Endodermal cell (in vitro differentiated cells): ENCODE measurements around the gene C1QBP. TPM values are rescaled to one million over a fixed set of nuclear protein-coding genes. Genes with fewer than 3 reads are reported as not detected.
A peak's percentile ranks its signal among the peaks of the same experiment; 100 is the strongest.

ENCODE experiments used
- DNase-seq: peaks from one replicate; pipeline ENCODE4 v3.0.0-alpha.2; 2017
- H3K27ac ChIP-seq: 2 replicates; pipeline ENCODE4 v1.5.1; 2013; ENCODE audit warnings: mild to moderate bottlenecking, low read depth, low read length, moderate library complexity
- H3K27me3 ChIP-seq: 2 replicates; pipeline ENCODE4 v1.6.1; 2013; ENCODE audit warnings: mild to moderate bottlenecking, low read length, moderate library complexity; ENCODE audit not compliant: insufficient read depth, control insufficient read depth, poor library complexity, severe bottlenecking
- H3K36me3 ChIP-seq: 2 replicates; pipeline ENCODE4 v1.7.0; 2013; ENCODE audit warnings: mild to moderate bottlenecking, low read length, moderate library complexity; ENCODE audit not compliant: control insufficient read depth, insufficient read depth
- H3K4me1 ChIP-seq: one replicate; pipeline ENCODE4 v1.7.0; 2013; ENCODE audit warnings: low read length; ENCODE audit not compliant: control insufficient read depth, insufficient read depth
- H3K4me3 ChIP-seq: 2 replicates; pipeline ENCODE4 v1.5.1; 2013; ENCODE audit warnings: mild to moderate bottlenecking, low read length, moderate library complexity
- H3K9ac ChIP-seq: 2 replicates; pipeline ENCODE4 v1.6.1; 2013; ENCODE audit warnings: mild to moderate bottlenecking, low read length, moderate library complexity; ENCODE audit not compliant: poor library complexity, severe bottlenecking; ENCODE audit errors: extremely low read depth
- H3K9me3 ChIP-seq: 2 replicates; pipeline ENCODE4 v1.6.1; 2013; ENCODE audit warnings: mild to moderate bottlenecking, low read length, moderate library complexity; ENCODE audit not compliant: control insufficient read depth
- H3K27ac Mint-ChIP-seq: 2 replicates; pipeline ENCODE4 v1.8.0; 2020; ENCODE audit warnings: mixed read lengths
- H3K27me3 Mint-ChIP-seq: 2 replicates; pipeline ENCODE4 v1.8.0; 2021; ENCODE audit warnings: mild to moderate bottlenecking, mixed read lengths; ENCODE audit not compliant: insufficient read depth
- H3K36me3 Mint-ChIP-seq: 2 replicates; pipeline ENCODE4 v1.8.0; 2020; ENCODE audit warnings: low read depth, mixed read lengths
- H3K4me1 Mint-ChIP-seq: 2 replicates; pipeline ENCODE4 v1.8.0; 2020; ENCODE audit warnings: mixed read lengths
- H3K4me3 Mint-ChIP-seq: 2 replicates; pipeline ENCODE4 v1.8.0; 2020; ENCODE audit warnings: mild to moderate bottlenecking, moderate library complexity, mixed read lengths
- H3K9me3 Mint-ChIP-seq: 2 replicates; pipeline ENCODE4 v1.8.0; 2020; ENCODE audit warnings: mild to moderate bottlenecking, mixed read lengths
- WGBS, 2 experiments: methylation state at CpG; one replicate each; pipeline versions ENCODE4 v1.1.5 to v1.1.7; 2013; ENCODE audit warnings: missing lambda C conversion rate in 2 of 2, mixed read lengths in 1 of 2; ENCODE audit not compliant: insufficient coverage in 1 of 2, insufficient read length in 1 of 2; 5-methylcytosine and 5-hydroxymethylcytosine counted together
- long read RNA-seq, 4 experiments: library from polyadenylated mRNA in 2 of 4; library from RNA in 1 of 4; library from capped mRNA in 1 of 4; stranded (forward) in 3 of 4; unstranded in 1 of 4; transcript quantifications; one replicate each; pipeline ENCODE4 v2.0.0, GENCODE V29; 2020 to 2021; ENCODE audit warnings: inconsistent platforms in 1 of 4
- polyA plus RNA-seq, 2 experiments: library from polyadenylated mRNA; stranded (reverse); fragments of 50-300 nt; gene quantifications; one replicate each; pipeline ENCODE4 v1.2.3, GENCODE V29; 2013
- total RNA-seq, 2 donors: library from RNA; stranded (reverse); fragmentation: NEBNext Ultra II Directional in 1 of 2; extraction: Animal tissue kit (Norgen Biotek cat#: 25700) in 1 of 2; gene quantifications; 2 replicates in 1 of 2; 3 replicates in 1 of 2; pipeline ENCODE4 v1.2.1, GENCODE V29; 2021
- TF ChIP-seq, protein P1 (sequence below): fragments of 200-600 bp; sonication (generic); conservative IDR thresholded peaks from 2 replicates; pipeline ENCODE4 v1.5.0; 2021; ENCODE audit warnings: antibody characterized with exemption, mild to moderate bottlenecking

C1QBP gene, protein sequence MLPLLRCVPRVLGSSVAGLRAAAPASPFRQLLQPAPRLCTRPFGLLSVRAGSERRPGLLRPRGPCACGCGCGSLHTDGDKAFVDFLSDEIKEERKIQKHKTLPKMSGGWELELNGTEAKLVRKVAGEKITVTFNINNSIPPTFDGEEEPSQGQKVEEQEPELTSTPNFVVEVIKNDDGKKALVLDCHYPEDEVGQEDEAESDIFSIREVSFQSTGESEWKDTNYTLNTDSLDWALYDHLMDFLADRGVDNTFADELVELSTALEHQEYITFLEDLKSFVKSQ
- 100 to 1,000 TPM; 213 to 217 TPM for total RNA-seq
- 185 TPM for polyA plus RNA-seq (2013, experiment 1 of 2)
- polyA plus RNA-seq (2013, experiment 2 of 2) = 182 TPM
- long read RNA-seq, experiment 1, transcript C1QBP-201 (6 exons, 1,169 nt) = major isoform, 141 of 160 reads
- long read RNA-seq, experiment 1, partial matches to known transcripts = 9 of 160 reads
- long read RNA-seq, experiment 1, other reads (novel, unspliced or antisense) = 6 of 160 reads
- long read RNA-seq, experiment 2, transcript C1QBP-201 (6 exons, 1,169 nt) = major isoform, 367 of 381 reads
- long read RNA-seq, experiment 2, partial matches to known transcripts = 5 of 381 reads
- long read RNA-seq, experiment 2, other reads (novel, unspliced or antisense) = 8 of 381 reads
- long read RNA-seq, experiment 3, transcript C1QBP-201 (6 exons, 1,169 nt) = major isoform, 1,182 of 1,223 reads
- long read RNA-seq, experiment 3, partial matches to known transcripts = 2 of 1,223 reads
- long read RNA-seq, experiment 3, other reads (novel, unspliced or antisense) = 39 of 1,223 reads
- long read RNA-seq, experiment 4, partial matches to known transcripts = 2 of 5 reads
- long read RNA-seq, experiment 4, other reads (novel, unspliced or antisense) = 1 of 5 reads

DNA sequence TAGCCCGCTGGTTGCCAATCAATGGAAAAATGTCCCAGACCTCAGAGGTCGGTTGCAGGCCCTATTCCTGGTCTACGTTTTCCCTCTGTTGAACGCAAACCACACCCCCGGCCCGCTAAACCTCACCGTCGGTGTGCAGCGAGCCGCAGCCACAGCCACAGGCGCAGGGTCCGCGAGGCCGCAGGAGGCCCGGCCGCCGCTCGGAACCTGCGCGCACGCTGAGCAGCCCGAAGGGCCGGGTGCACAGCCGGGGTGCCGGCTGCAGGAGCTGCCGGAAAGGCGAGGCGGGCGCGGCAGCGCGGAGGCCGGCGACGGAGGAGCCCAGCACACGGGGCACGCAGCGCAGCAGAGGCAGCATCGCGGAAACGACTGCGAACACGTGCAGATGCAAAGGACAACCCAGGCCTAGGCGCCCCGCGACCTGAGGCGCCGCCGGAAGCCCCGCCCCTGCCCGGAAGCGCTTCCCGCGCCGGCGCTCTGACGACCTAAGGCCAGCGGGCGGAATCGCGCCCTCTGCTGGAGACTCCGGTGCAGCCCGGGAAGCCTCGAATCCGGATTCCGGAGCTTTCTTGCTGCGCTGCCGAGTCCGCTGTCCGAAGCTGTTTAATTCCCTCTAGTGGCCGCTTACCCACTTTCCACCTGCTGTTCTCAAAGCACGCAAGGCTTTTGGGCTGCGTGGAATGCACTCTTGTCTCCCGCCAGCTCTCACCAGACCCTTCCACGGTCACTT, at the start of gene C1QBP:
TSS of gene C1QBP (minus strand) at position 440 of the 730 bp plus-strand sequence. CDS start at position 358, 82 bp downstream.
- Histone ChIP-seq H3K9me3 (no peaks in the 10 kb centered on the region), H3K27me3 (no peaks in the 10 kb centered on the region), H3K4me1 (no peaks in the 10 kb centered on the region), H3K27ac (peak within 1 kb of the TSS; percentile 52), H3K4me3 (peak within 1 kb of the TSS; percentile 99), H3K36me3 (peaks cover 48% of the 10 kb centered on the region), H3K9ac (peak within 1 kb of the TSS; percentile 85)
- H3K27me3 Mint-ChIP-seq = no peaks in the 10 kb centered on the region
- peak within 1 kb of the TSS; percentile 73 for H3K4me3 Mint-ChIP-seq
- 0% methylated on average over 25 to 75 of the region's 75 CpGs for WGBS, 2 experiments
- DNase-seq = peak; percentile 99
- H3K9me3 Mint-ChIP-seq = no peaks in the 10 kb centered on the region
- H3K4me1 Mint-ChIP-seq = peaks cover 12% of the 10 kb centered on the region
- H3K36me3 Mint-ChIP-seq = peaks cover 41% of the 10 kb centered on the region
- TF ChIP-seq, protein P1, sequence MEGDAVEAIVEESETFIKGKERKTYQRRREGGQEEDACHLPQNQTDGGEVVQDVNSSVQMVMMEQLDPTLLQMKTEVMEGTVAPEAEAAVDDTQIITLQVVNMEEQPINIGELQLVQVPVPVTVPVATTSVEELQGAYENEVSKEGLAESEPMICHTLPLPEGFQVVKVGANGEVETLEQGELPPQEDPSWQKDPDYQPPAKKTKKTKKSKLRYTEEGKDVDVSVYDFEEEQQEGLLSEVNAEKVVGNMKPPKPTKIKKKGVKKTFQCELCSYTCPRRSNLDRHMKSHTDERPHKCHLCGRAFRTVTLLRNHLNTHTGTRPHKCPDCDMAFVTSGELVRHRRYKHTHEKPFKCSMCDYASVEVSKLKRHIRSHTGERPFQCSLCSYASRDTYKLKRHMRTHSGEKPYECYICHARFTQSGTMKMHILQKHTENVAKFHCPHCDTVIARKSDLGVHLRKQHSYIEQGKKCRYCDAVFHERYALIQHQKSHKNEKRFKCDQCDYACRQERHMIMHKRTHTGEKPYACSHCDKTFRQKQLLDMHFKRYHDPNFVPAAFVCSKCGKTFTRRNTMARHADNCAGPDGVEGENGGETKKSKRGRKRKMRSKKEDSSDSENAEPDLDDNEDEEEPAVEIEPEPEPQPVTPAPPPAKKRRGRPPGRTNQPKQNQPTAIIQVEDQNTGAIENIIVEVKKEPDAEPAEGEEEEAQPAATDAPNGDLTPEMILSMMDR = peak; percentile 99
- peak within 1 kb of the TSS; percentile 79 for H3K27ac Mint-ChIP-seq

DNA sequence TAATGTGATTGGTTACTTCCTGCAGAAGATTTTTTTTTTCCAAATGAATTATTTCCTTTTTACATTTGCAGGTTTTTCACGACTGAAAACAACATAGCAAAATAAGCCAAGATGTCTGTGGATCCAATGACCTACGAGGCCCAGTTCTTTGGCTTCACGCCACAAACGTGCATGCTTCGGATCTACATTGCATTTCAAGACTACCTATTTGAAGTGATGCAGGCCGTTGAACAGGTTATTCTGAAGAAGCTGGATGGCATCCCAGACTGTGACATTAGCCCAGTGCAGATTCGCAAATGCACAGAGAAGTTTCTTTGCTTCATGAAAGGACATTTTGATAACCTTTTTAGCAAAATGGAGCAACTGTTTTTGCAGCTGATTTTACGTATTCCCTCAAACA, 49.8 kb upstream of the C1QBP start:
- H3K36me3 Mint-ChIP-seq = peaks cover 44% of the 10 kb centered on the region
- 95 to 96% methylated on average over 8 of the region's 8 CpGs for WGBS, 2 experiments
- DNase-seq = no peak
- Histone ChIP-seq H3K27me3 (no peaks in the 10 kb centered on the region), H3K9ac (no peak overlapping the region), H3K4me1 (no peaks in the 10 kb centered on the region), H3K36me3 (peaks cover 45% of the 10 kb centered on the region), H3K9me3 (no peaks in the 10 kb centered on the region), H3K27ac (no peak overlapping the region), H3K4me3 (no peak overlapping the region)
- H3K9me3 Mint-ChIP-seq = no peaks in the 10 kb centered on the region
- no peak overlapping the region for H3K4me3 Mint-ChIP-seq
- H3K27me3 Mint-ChIP-seq = peaks cover 4% of the 10 kb centered on the region
- H3K4me1 Mint-ChIP-seq = peaks cover 12% of the 10 kb centered on the region
- TF ChIP-seq, protein P1 = no peak
- H3K27ac Mint-ChIP-seq = no peak overlapping the region
